ENCODE results near the gene ZSCAN10.
"Not testable (repeated sequence)": the region's sequence is repeated elsewhere in the genome, so short reads cannot be mapped to it uniquely, and the experiment has no call there.

The ZSCAN10 gene

GRCh38 chr16:3140603-3141427 lies 41.7 kb upstream of the ZSCAN10 start:
- in situ Hi-C loops (cut with HindIII; ENCODE audit: low sequenced_read_pairs): no loop called here
- H3K4me3 ChIP-seq (ENCODE audit: low read depth, low read length): no peak overlapping the region
- DNase-seq (ENCODE audit: low read depth, low spot score): no peak
- TF ChIP-seq, protein P1, sequence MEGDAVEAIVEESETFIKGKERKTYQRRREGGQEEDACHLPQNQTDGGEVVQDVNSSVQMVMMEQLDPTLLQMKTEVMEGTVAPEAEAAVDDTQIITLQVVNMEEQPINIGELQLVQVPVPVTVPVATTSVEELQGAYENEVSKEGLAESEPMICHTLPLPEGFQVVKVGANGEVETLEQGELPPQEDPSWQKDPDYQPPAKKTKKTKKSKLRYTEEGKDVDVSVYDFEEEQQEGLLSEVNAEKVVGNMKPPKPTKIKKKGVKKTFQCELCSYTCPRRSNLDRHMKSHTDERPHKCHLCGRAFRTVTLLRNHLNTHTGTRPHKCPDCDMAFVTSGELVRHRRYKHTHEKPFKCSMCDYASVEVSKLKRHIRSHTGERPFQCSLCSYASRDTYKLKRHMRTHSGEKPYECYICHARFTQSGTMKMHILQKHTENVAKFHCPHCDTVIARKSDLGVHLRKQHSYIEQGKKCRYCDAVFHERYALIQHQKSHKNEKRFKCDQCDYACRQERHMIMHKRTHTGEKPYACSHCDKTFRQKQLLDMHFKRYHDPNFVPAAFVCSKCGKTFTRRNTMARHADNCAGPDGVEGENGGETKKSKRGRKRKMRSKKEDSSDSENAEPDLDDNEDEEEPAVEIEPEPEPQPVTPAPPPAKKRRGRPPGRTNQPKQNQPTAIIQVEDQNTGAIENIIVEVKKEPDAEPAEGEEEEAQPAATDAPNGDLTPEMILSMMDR (IDR thresholded peaks at IDR 0.05; ENCODE audit: low read depth, low read length): no peak

DNA sequence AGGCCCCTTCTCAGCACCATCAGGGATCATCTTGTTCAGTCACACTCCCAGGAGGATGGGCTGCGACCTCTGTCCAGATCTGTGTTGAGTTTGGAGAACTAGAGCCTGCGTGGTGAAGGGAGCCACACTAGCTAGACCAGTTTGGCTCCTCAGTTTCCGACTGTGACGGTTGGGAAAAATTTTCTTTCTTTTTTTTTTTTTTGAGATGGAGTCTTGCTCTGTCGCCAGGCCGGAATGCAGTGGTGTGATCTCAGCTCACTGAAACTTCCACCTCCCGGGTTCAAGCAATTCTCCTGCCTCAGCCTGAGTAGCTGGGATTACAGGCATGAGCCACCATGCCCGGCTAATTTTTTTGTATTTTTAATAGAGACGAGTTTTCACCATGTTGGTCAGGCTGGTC lies 40.5 kb upstream of the ZSCAN10 start:
- in situ Hi-C loops (cut with HindIII; ENCODE audit: low sequenced_read_pairs); DNase-seq (ENCODE audit: low read depth, low spot score); H3K4me3 ChIP-seq (ENCODE audit: low read depth, low read length): not testable (repeated sequence)

DNA sequence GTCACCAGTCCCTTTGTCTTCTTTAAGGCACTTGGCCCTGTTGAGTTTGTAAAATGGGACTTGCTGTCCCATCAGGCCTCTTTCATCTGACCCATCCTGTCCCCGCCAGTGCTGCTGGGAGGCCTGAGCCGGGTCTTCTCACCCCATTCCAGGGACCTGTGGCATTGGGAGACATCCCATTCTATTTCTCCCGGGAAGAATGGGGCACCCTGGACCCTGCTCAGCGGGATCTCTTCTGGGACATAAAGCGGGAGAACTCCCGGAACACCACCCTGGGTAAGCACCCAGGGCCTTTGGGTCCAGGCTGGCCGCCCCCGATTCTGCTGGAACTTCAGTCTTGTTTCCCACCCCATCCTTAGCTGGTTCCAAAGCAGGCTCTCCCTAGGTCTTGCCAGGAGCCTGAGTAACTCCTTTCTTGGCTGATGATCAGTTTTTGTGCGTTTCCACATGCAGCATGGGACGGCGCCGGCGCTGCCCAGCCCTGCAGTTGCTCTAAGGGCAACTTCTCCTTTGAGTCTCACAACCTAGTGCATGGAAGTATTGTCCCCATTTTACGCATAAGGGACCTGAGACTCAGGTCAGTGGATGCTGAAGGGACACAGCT lies 39.8 kb upstream of the ZSCAN10 start:
- no peak overlapping the region for H3K4me3 ChIP-seq (ENCODE audit: low read depth, low read length)
- in situ Hi-C loops (cut with HindIII; ENCODE audit: low sequenced_read_pairs): no loop called here
- DNase-seq (ENCODE audit: low read depth, low spot score): no peak
- TF ChIP-seq, protein P1 (IDR thresholded peaks at IDR 0.05; ENCODE audit: low read depth, low read length): no peak

DNA sequence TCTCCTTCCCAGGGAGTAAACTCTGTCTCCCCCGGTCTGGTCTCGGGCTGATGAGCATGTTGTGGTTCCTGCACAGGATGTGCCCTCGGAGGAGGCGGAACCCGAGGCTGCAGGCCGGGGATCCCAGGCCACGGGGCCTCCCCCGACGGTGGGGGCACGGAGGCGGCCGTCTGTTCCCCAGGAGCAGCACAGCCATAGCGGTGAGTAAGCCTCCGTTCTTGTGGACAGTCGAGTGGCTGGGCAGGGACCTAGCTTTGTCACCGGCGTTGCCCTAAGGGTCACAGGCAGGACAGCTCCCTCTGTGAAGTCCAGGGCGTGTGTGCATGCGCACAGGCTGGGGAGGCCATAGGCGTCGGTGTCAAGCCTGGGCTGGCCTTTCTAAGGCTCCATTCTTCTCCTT lies 39.2 kb upstream of the ZSCAN10 start:
- TF ChIP-seq, protein P1 (IDR thresholded peaks at IDR 0.05; ENCODE audit: low read depth, low read length): no peak
- no peak for DNase-seq (ENCODE audit: low read depth, low spot score)
- in situ Hi-C loops (cut with HindIII; ENCODE audit: low sequenced_read_pairs): no loop called here
- H3K4me3 ChIP-seq (ENCODE audit: low read depth, low read length): no peak overlapping the region

DNA sequence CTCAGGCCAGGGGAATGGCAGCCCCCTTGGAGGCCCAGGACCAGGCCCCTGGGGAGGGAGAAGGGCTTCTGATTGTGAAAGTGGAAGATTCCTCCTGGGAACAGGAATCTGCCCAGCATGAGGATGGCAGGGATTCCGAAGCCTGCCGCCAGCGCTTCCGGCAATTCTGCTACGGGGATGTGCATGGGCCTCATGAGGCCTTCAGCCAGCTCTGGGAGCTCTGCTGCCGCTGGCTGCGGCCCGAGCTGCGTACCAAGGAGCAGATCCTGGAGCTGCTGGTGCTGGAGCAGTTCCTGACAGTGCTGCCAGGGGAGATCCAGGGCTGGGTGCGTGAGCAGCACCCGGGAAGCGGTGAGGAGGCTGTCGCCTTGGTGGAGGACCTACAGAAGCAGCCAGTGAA lies 38.2 kb upstream of the ZSCAN10 start:
- in situ Hi-C loops (cut with HindIII; ENCODE audit: low sequenced_read_pairs): no loop called here
- TF ChIP-seq, protein P1 (IDR thresholded peaks at IDR 0.05; ENCODE audit: low read depth, low read length): no peak
- no peak overlapping the region for H3K4me3 ChIP-seq (ENCODE audit: low read depth, low read length)
- DNase-seq (ENCODE audit: low read depth, low spot score): no peak

DNA sequence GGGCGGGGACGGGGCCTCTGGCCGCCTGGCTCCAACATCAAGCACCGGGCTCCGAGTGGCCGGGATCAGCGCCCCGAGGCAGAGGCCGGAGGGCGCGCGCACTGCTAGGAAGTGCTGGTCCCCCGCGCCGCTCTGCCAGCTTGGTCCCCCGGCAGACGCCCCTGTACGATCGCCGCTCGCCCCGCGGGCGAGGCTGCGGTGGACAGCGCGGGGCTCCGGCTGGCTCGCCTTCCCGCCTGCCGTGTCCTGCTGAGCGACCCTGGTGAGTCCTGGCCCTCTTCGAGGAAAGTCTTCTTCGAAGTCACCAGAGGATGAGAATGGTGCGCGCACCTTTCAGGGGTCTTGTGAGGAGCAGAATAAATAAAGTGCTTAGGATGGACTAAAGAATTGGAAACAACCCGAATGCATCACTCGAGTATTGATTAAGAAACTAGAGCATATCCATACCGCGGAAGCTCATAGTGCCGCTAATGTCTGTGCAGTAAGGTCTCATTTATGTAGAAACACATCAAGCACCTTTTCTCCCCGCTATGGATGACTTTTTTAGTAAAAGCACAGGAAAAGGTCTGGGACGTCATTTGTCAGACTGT lies 36.1 kb upstream of the ZSCAN10 start:
- peak overlapping the region; percentile 100 for H3K4me3 ChIP-seq (ENCODE audit: low read depth, low read length)
- TF ChIP-seq, protein P1 (IDR thresholded peaks at IDR 0.05; ENCODE audit: low read depth, low read length): no peak
- in situ Hi-C loops (cut with HindIII; ENCODE audit: low sequenced_read_pairs): no loop called here
- peak; percentile 19 for DNase-seq (ENCODE audit: low read depth, low spot score)
